ENCODE data around the gene CYP4F11. TPM values are rescaled to one million over a fixed set of nuclear protein-coding genes. Genes with fewer than 3 reads are reported as not detected.
"Not testable (repeated sequence)": the region's sequence is repeated elsewhere in the genome, so short reads cannot be mapped to it uniquely, and the experiment has no call there.

The CYP4F11 gene
- polyA plus RNA-seq, 1 donor from 2014 or later, result not detected

- no peaks in the 10 kb centered on the region for H3K27me3 ChIP-seq (ENCODE audit: insufficient read depth, low read depth, low read length)
- no peaks in the 10 kb centered on the region for H3F3A ChIP-seq (ENCODE audit: insufficient read depth, low read length, poor library complexity, severe bottlenecking)
- no peak overlapping the region for H3K9ac ChIP-seq (ENCODE audit: low read length)
- no peak for TF ChIP-seq EP300 (conservative IDR thresholded peaks at IDR 0.05; ENCODE audit: poor library complexity, severe bottlenecking)
- TF ChIP-seq MXI1 (conservative IDR thresholded peaks at IDR 0.05; ENCODE audit: poor library complexity, severe bottlenecking), result no peak
- no peak for TF ChIP-seq TAF1 (IDR thresholded peaks at IDR 0.05; ENCODE audit: low read depth)
- no peak for TF ChIP-seq RAD21 (conservative IDR thresholded peaks at IDR 0.05)
- TF ChIP-seq EZH2 (IDR thresholded peaks at IDR 0.05; ENCODE audit: borderline replicate concordance, insufficient read depth, low read length, poor library complexity, severe bottlenecking), result no peak
- TF ChIP-seq CTCF (IDR thresholded peaks at IDR 0.05; ENCODE audit: poor library complexity, severe bottlenecking), result no peak
- TF ChIP-seq SMC3 (conservative IDR thresholded peaks at IDR 0.05; ENCODE audit: poor library complexity), result no peak
- no peak for TF ChIP-seq POLR2AphosphoS5 (IDR thresholded peaks at IDR 0.05)
- no peak for TF ChIP-seq REST (IDR thresholded peaks at IDR 0.05; ENCODE audit: borderline replicate concordance)
- peaks cover 10% of the 10 kb centered on the region for H3K9me3 ChIP-seq (ENCODE audit: low read length)
- H3K79me2 ChIP-seq (replicated peaks; ENCODE audit: insufficient read depth, low read length), result no peaks in the 10 kb centered on the region
- H3K9me2 ChIP-seq (ENCODE audit: insufficient read depth, low read length), result no peaks in the 10 kb centered on the region
- no peaks in the 10 kb centered on the region for H3K36me3 ChIP-seq (ENCODE audit: insufficient read depth, low read length)
- no peak overlapping the region for H3K27ac ChIP-seq (ENCODE audit: low read length)
- no peak overlapping the region for H2AFZ ChIP-seq (ENCODE audit: low read depth, low read length)
- H3K4me3 ChIP-seq (ENCODE audit: low read length), result no peak overlapping the region
- no peaks in the 10 kb centered on the region for H4K20me1 ChIP-seq (ENCODE audit: insufficient read depth)
- no peak overlapping the region for H3K4me2 ChIP-seq (ENCODE audit: low read length)
These were observed 59.4 kb downstream of the CYP4F11 start for GRCh38 chr19:15874821-15875474.

GRCh38 chr19:15873771-15874170 is 60.6 kb downstream of the CYP4F11 start:
- H3K9me3 ChIP-seq (ENCODE audit: low read length); H3K27me3 ChIP-seq (ENCODE audit: insufficient read depth, low read depth, low read length); H3K79me2 ChIP-seq (replicated peaks; ENCODE audit: insufficient read depth, low read length); H3K4me3 ChIP-seq (ENCODE audit: low read length); H3K36me3 ChIP-seq (ENCODE audit: insufficient read depth, low read length); H3K9ac ChIP-seq (ENCODE audit: low read length); H2AFZ ChIP-seq (ENCODE audit: low read depth, low read length); H3K4me2 ChIP-seq (ENCODE audit: low read length); H3K9me2 ChIP-seq (ENCODE audit: insufficient read depth, low read length); H4K20me1 ChIP-seq (ENCODE audit: insufficient read depth); H3K27ac ChIP-seq (ENCODE audit: low read length); H3F3A ChIP-seq (ENCODE audit: insufficient read depth, low read length, poor library complexity, severe bottlenecking): not testable (repeated sequence)

All from neural cell (in vitro differentiated cells).